SK-N-SH (cell line): ENCODE results near the gene CTDSPL2.
"Not testable (repeated sequence)": the region's sequence is repeated elsewhere in the genome, so short reads cannot be mapped to it uniquely, and the experiment has no call there.

ENCODE experiments used
- CTCF ChIP-seq: fragments of 200-600 bp; sonication (generic); IDR thresholded peaks from 2 replicates; pipeline ENCODE4 v1.6.1; 2017; ENCODE audit warnings: antibody characterized with exemption, mild to moderate bottlenecking, moderate library complexity
- EP300 ChIP-seq, 2 experiments: IDR thresholded peaks; 2 replicates each; pipeline versions ENCODE4 v1.4.0 to v1.6.1; 2012; ENCODE audit warnings: borderline replicate concordance in 1 of 2, low read depth in 1 of 2, low read length in 1 of 2
- FOXJ3 ChIP-seq: sonication (generic); formaldehyde crosslinking; IDR thresholded peaks from 2 replicates; pipeline ENCODE4 v1.5.1; 2020; ENCODE audit warnings: mild to moderate bottlenecking, missing genetic modification reagents
- PBX3 ChIP-seq: IDR thresholded peaks from 2 replicates; pipeline ENCODE4; 2012
- POLR2AphosphoS5 ChIP-seq: IDR thresholded peaks from 2 replicates; pipeline ENCODE4 v1.6.1; 2012; ENCODE audit warnings: low read depth, low read length
- SIN3A ChIP-seq: IDR thresholded peaks from 2 replicates; pipeline ENCODE4 v1.6.1; 2012; ENCODE audit warnings: low read depth, mild to moderate bottlenecking, low read length, moderate library complexity, borderline replicate concordance
- TCF12 ChIP-seq: IDR thresholded peaks from 2 replicates; pipeline ENCODE4 v1.4.0; 2012

- not testable (repeated sequence) for TF ChIP-seq CTCF; EP300 (IDR thresholded peaks at IDR 0.05; ENCODE audit: borderline replicate concordance in 1 of 2, low read depth in 1 of 2, low read length in 1 of 2); PBX3; POLR2AphosphoS5; TCF12; SIN3A; FOXJ3 (CRISPR knock-in tag)
These were observed 26.3 kb downstream of the CTDSPL2 start for GRCh38 chr15:44453578-44454283.
